ENCODE measurements around the gene DAB1.

- TF ChIP-seq CTCF (IDR thresholded peaks at IDR 0.05): no peak
- TF ChIP-seq EZH2 (IDR thresholded peaks at IDR 0.05): no peak
- TF ChIP-seq EZH2phosphoT487 (IDR thresholded peaks at IDR 0.05): no peak
These were observed 363.4 kb downstream of the DAB1 start for GRCh38 chr1:57060451-57060850.

Data from neural progenitor cell (in vitro differentiated cells).